ENCODE results near the gene KRTAP9-7.
"Not testable (repeated sequence)": the region's sequence is repeated elsewhere in the genome, so short reads cannot be mapped to it uniquely, and the experiment has no call there.

DNA sequence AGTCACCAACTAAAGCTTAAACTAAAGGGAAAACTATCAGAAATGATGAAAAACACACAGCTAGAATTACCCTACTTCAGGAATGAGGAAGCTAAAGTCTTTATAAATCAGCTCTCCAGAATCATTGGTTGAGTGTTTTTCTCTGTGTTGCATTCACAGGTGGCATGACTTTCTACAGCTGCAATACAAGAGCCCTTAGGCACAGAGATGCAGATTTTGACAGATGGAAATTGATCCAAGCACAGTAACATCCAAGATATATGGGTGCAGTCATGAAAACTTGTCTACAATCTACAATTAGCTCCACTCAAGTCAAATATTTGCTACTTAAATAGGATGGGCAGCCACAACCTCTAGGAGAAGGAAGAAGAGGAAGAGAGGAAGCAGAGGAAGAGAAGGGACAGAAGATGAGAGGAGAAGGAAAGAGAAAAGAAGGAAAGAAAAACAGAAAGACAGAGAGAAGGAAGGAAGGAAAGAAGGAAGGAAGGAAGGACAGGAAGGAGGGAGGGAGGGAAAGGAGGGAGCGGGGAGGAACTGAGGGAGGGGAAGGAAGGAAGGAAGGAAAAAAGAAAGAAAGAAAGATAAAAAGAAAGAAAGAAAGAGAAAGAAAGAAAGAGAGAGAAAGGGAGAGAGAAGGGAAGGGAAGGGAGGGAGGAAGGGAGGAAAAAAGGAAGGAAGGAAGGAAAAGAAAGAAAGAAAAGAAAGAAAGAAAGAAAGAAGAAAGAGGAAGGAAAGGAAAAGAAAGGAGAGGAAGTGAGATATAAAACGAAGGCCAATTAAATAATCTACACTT lies 28.3 kb upstream of the KRTAP9-7 start:
- TF ChIP-seq EZH2 (IDR thresholded peaks at IDR 0.05; ENCODE audit: borderline replicate concordance), result not testable (repeated sequence)
- TF ChIP-seq, protein P1, sequence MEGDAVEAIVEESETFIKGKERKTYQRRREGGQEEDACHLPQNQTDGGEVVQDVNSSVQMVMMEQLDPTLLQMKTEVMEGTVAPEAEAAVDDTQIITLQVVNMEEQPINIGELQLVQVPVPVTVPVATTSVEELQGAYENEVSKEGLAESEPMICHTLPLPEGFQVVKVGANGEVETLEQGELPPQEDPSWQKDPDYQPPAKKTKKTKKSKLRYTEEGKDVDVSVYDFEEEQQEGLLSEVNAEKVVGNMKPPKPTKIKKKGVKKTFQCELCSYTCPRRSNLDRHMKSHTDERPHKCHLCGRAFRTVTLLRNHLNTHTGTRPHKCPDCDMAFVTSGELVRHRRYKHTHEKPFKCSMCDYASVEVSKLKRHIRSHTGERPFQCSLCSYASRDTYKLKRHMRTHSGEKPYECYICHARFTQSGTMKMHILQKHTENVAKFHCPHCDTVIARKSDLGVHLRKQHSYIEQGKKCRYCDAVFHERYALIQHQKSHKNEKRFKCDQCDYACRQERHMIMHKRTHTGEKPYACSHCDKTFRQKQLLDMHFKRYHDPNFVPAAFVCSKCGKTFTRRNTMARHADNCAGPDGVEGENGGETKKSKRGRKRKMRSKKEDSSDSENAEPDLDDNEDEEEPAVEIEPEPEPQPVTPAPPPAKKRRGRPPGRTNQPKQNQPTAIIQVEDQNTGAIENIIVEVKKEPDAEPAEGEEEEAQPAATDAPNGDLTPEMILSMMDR (IDR thresholded peaks at IDR 0.05; ENCODE audit: poor library complexity), result not testable (repeated sequence)
